ENCODE results near the gene VAT1L. TPM values are rescaled to one million over a fixed set of nuclear protein-coding genes. Genes with fewer than 3 reads are reported as not detected.

The VAT1L gene
- total RNA-seq, 1 experiment from 2014 or later: not detected

DNA sequence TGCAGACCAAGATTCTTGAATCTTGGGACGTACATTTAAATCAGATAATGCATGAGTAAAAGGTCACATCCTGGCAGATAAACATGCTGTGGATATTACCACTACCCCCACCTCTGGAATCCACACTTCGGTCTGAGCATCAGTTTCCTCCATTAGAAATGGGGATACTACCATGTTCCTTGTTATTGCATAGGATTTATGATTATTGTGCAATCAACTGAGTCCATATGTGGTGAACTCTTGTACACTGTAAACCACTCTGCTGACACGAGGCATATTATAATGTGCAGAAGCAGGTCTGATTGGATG, 108.7 kb downstream of the VAT1L start:
- Mint-ChIP-seq H3K4me1 (ENCODE audit: low read depth, unreplicated experiment) (no peaks in the 10 kb centered on the region), H3K27ac (ENCODE audit: unreplicated experiment) (no peak overlapping the region), H3K9me3 (ENCODE audit: low read depth, unreplicated experiment) (peaks cover 7% of the 10 kb centered on the region), H3K36me3 (ENCODE audit: insufficient read depth, unreplicated experiment) (no peaks in the 10 kb centered on the region), H3K4me3 (ENCODE audit: low read depth, unreplicated experiment) (no peak overlapping the region), H3K27me3 (ENCODE audit: unreplicated experiment) (peaks cover 23% of the 10 kb centered on the region)
- no TSS peak for BruUV-seq (replicated peaks)
- CTCF ChIA-PET: no interaction called here
- TF ChIP-seq CTCF (IDR thresholded peaks at IDR 0.05; ENCODE audit: unreplicated experiment): no peak
- intact Hi-C loops (cut with micrococcal nuclease; ENCODE audit: unreplicated experiment): no loop called here
- no peak for DNase-seq

GRCh38 chr16:77897831-77898605, 109.7 kb downstream of the VAT1L start:
- intact Hi-C loops (cut with micrococcal nuclease; ENCODE audit: unreplicated experiment): no loop called here
- BruUV-seq (replicated peaks): no TSS peak
- H3K27ac Mint-ChIP-seq (ENCODE audit: unreplicated experiment): no peak overlapping the region
- peaks cover 7% of the 10 kb centered on the region for H3K9me3 Mint-ChIP-seq (ENCODE audit: low read depth, unreplicated experiment)
- CTCF ChIA-PET: no interaction called here
- H3K4me3 Mint-ChIP-seq (ENCODE audit: low read depth, unreplicated experiment): no peak overlapping the region
- H3K36me3 Mint-ChIP-seq (ENCODE audit: insufficient read depth, unreplicated experiment): no peaks in the 10 kb centered on the region
- no peak for TF ChIP-seq CTCF (IDR thresholded peaks at IDR 0.05; ENCODE audit: unreplicated experiment)
- DNase-seq: no peak
- H3K27me3 Mint-ChIP-seq (ENCODE audit: unreplicated experiment): peaks cover 23% of the 10 kb centered on the region
- H3K4me1 Mint-ChIP-seq (ENCODE audit: low read depth, unreplicated experiment): no peaks in the 10 kb centered on the region

DNA sequence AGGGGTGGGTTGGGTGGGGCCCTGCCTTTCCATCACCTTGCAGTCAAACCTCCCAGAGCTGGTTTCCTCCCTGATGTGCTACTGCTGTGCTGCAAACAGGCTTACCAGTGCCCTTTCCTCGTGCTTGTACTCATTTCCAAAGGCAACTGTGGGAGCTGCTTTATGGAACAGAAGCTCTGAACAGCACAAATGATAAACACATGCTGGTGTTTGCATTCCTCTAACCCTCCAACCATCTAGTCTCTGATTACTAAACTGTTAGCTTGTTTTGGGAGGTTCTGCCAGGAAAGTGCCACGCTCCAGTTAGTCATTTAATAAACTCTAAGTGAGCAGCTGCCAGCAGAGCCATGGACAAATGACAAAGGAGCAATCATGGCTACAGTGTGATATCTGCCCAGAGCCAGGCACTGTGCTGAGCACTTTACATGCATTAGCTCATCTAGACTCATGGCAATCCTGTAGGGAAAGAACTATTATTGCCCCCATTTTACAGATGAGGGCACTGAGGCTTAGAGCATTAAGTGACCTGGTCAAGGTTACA, 110.4 kb downstream of the VAT1L start:
- Mint-ChIP-seq H3K27me3 (ENCODE audit: unreplicated experiment) (peaks cover 19% of the 10 kb centered on the region), H3K4me3 (ENCODE audit: low read depth, unreplicated experiment) (no peak overlapping the region), H3K36me3 (ENCODE audit: insufficient read depth, unreplicated experiment) (no peaks in the 10 kb centered on the region), H3K27ac (ENCODE audit: unreplicated experiment) (no peak overlapping the region), H3K4me1 (ENCODE audit: low read depth, unreplicated experiment) (no peaks in the 10 kb centered on the region), H3K9me3 (ENCODE audit: low read depth, unreplicated experiment) (peaks cover 7% of the 10 kb centered on the region)
- BruUV-seq (replicated peaks): no TSS peak
- DNase-seq: no peak
- CTCF ChIA-PET: interaction anchor here (0.6 kb wide), 1 partner anchor 8 kb away, joined by 4 read pairs; no protein-coding TSS in a partner anchor
- intact Hi-C loops (cut with micrococcal nuclease; ENCODE audit: unreplicated experiment): no loop called here
- no peak for TF ChIP-seq CTCF (IDR thresholded peaks at IDR 0.05; ENCODE audit: unreplicated experiment)

DNA sequence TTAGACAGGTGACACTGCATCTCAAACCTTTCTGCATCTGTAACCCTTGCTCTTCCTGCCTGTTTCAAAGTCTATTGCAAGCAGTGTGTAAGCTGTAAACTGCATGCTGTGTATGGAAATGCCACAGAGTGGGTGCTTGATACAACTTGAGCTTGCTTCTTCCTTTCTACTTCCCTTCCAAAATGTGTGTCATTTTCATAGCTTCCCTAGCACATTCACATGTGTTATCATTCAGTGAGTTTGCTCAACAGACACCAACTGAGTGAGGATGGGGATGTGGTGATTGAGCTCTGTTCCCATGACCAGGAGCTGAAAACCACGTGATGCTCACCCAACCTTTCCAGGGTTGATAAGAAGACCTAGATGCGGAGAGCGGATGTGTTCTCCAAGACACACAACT, 111.1 kb downstream of the VAT1L start:
- H3K4me3 Mint-ChIP-seq (ENCODE audit: low read depth, unreplicated experiment): no peak overlapping the region
- H3K27me3 Mint-ChIP-seq (ENCODE audit: unreplicated experiment): peaks cover 12% of the 10 kb centered on the region
- CTCF ChIA-PET: no interaction called here
- H3K9me3 Mint-ChIP-seq (ENCODE audit: low read depth, unreplicated experiment): peaks cover 4% of the 10 kb centered on the region
- no peak for DNase-seq
- no peaks in the 10 kb centered on the region for H3K36me3 Mint-ChIP-seq (ENCODE audit: insufficient read depth, unreplicated experiment)
- TF ChIP-seq CTCF (IDR thresholded peaks at IDR 0.05; ENCODE audit: unreplicated experiment): no peak
- intact Hi-C loops (cut with micrococcal nuclease; ENCODE audit: unreplicated experiment): no loop called here
- no TSS peak for BruUV-seq (replicated peaks)
- H3K27ac Mint-ChIP-seq (ENCODE audit: unreplicated experiment): no peak overlapping the region
- no peaks in the 10 kb centered on the region for H3K4me1 Mint-ChIP-seq (ENCODE audit: low read depth, unreplicated experiment)
